ENCODE results near the gene HIPK2. TPM values are rescaled to one million over a fixed set of nuclear protein-coding genes. Genes with fewer than 3 reads are reported as not detected.

Gene HIPK2
- total and polyA plus RNA-seq, 2 of the 4 experiments (the other 2 are of a cell fraction) = 22.0 to 27.1 TPM

DNA sequence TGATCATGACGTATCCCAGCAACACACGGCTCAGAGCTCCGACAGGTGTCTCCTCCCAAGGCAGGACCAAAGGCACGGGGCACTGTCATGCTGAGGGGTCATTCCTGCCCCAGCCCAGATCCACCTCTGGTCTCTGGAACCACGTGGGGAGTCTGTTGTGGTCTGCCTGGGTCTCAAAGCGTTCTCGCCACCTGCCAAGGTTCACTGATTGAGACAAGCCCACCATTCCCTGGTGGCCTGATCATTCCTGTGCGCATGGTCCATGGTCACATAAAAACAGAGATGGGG lies 83.5 kb downstream of the HIPK2 start:
- Histone ChIP-seq H3K4me1 (ENCODE audit: control insufficient read depth, insufficient read depth, low read length) (peaks cover 33% of the 10 kb centered on the region), H3K27ac (ENCODE audit: insufficient read depth, low read length) (peak overlapping the region; percentile 68), H4K8ac (ENCODE audit: low read depth in 2 of 2, low read length in 2 of 2) (peak overlapping the region; percentile 4 to 10; a peak in 1 of 4 replicates), H3K27me3 (ENCODE audit: control insufficient read depth, insufficient read depth, low read length) (no peaks in the 10 kb centered on the region), H3K4me3 (ENCODE audit: insufficient read depth, low read depth, low read length) (no peak overlapping the region), H3K56ac (ENCODE audit: extremely low read depth, insufficient read depth, low read length) (no peak overlapping the region), H3K36me3 (ENCODE audit: control insufficient read depth, insufficient read depth, low read length) (peaks cover 58% of the 10 kb centered on the region), H3K9ac (ENCODE audit: low read depth, low read length) (no peak overlapping the region), H3K23ac (ENCODE audit: low read depth, low read length) (peak overlapping the region; percentile 58), H2BK5ac (ENCODE audit: low read depth, low read length, poor library complexity, severe bottlenecking) (peak overlapping the region; percentile 31), H3K9me1 (ENCODE audit: insufficient read depth, low read length) (peaks cover 38% of the 10 kb centered on the region), H2BK20ac (ENCODE audit: low read depth, low read length) (peak overlapping the region; percentile 5; the same call in 1 of the 2 replicates), H2AK5ac (ENCODE audit: low read depth, low read length) (peak overlapping the region; percentile 52), H3K4me2 (ENCODE audit: low read depth, low read length) (no peak overlapping the region), H2BK15ac (ENCODE audit: low read depth, low read length) (peak overlapping the region; percentile 58; the same call in 1 of the 3 replicates), H3K18ac (ENCODE audit: low read depth, low read length) (0 out of 2 replicates have a peak overlapping the region, but pooled peaks have one; percentile 33), H4K91ac (ENCODE audit: insufficient read depth, low read depth, low read length) (peak overlapping the region; percentile 40; the same call in 1 of the 2 replicates), H2AFZ (replicated peaks; ENCODE audit: low read length, poor library complexity) (no peak overlapping the region), H2AK9ac (replicated peaks; ENCODE audit: low read depth, low read length, poor library complexity) (peak overlapping the region; percentile 20), H3K4ac (ENCODE audit: low read depth, low read length) (peak overlapping the region; percentile 60), H2BK120ac (ENCODE audit: low read depth, low read length) (no peak overlapping the region; the same call in 1 of the 2 replicates), H4K20me1 (ENCODE audit: insufficient read depth, low read length) (peaks cover 90% of the 10 kb centered on the region), H3K9me3 (ENCODE audit: control insufficient read depth, insufficient read depth, low read length) (no peaks in the 10 kb centered on the region), H4K5ac (ENCODE audit: low read depth, low read length) (no peak overlapping the region), H3K14ac (replicated peaks; ENCODE audit: low read depth, low read length) (peak overlapping the region; percentile 56), H3K79me1 (ENCODE audit: low read depth in 1 of 2, low read length in 2 of 2) (peaks cover 68 to 95% of the 10 kb centered on the region in 2 experiments)
- BruUV-seq (replicated peaks) = no TSS peak
- TF ChIP-seq FOS (IDR thresholded peaks at IDR 0.05; ENCODE audit: low read depth, low read length) (no peak), MXI1 (IDR thresholded peaks at IDR 0.05; ENCODE audit: borderline replicate concordance, low read depth, low read length) (no peak), MAZ (IDR thresholded peaks at IDR 0.05; ENCODE audit: borderline replicate concordance, low read depth, low read length) (no peak), CHD1 (IDR thresholded peaks at IDR 0.05; ENCODE audit: low read depth, low read length) (no peak), POLR2A (IDR thresholded peaks at IDR 0.05; ENCODE audit: low read depth, low read length) (no peak), NFE2L2 (IDR thresholded peaks at IDR 0.05; ENCODE audit: low read depth, low read length) (no peak), SMC3 (IDR thresholded peaks at IDR 0.05; ENCODE audit: low read depth, low read length) (no peak), RFX5 (IDR thresholded peaks at IDR 0.05; ENCODE audit: low read depth, low read length) (no peak), MAFK (IDR thresholded peaks at IDR 0.05; ENCODE audit: low read depth, low read length) (no peak), RAD21 (IDR thresholded peaks at IDR 0.05; ENCODE audit: low read length) (no peak), CEBPB (IDR thresholded peaks at IDR 0.05; ENCODE audit: low read depth, low read length) (no peak), RCOR1 (IDR thresholded peaks at IDR 0.05; ENCODE audit: insufficient replicate concordance, low read length) (no peak), BHLHE40 (IDR thresholded peaks at IDR 0.05; ENCODE audit: low read depth, low read length) (no peak)
- TF ChIP-seq, protein P1, sequence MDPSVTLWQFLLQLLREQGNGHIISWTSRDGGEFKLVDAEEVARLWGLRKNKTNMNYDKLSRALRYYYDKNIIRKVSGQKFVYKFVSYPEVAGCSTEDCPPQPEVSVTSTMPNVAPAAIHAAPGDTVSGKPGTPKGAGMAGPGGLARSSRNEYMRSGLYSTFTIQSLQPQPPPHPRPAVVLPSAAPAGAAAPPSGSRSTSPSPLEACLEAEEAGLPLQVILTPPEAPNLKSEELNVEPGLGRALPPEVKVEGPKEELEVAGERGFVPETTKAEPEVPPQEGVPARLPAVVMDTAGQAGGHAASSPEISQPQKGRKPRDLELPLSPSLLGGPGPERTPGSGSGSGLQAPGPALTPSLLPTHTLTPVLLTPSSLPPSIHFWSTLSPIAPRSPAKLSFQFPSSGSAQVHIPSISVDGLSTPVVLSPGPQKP (IDR thresholded peaks at IDR 0.05; ENCODE audit: borderline replicate concordance, low read depth, low read length) = no peak
- TF ChIP-seq, protein P2, sequence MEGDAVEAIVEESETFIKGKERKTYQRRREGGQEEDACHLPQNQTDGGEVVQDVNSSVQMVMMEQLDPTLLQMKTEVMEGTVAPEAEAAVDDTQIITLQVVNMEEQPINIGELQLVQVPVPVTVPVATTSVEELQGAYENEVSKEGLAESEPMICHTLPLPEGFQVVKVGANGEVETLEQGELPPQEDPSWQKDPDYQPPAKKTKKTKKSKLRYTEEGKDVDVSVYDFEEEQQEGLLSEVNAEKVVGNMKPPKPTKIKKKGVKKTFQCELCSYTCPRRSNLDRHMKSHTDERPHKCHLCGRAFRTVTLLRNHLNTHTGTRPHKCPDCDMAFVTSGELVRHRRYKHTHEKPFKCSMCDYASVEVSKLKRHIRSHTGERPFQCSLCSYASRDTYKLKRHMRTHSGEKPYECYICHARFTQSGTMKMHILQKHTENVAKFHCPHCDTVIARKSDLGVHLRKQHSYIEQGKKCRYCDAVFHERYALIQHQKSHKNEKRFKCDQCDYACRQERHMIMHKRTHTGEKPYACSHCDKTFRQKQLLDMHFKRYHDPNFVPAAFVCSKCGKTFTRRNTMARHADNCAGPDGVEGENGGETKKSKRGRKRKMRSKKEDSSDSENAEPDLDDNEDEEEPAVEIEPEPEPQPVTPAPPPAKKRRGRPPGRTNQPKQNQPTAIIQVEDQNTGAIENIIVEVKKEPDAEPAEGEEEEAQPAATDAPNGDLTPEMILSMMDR (conservative IDR thresholded peaks at IDR 0.05; ENCODE audit: low read depth, low read length) = no peak
- dilution Hi-C loops (cut with HindIII; ENCODE audit: low sequenced_read_pairs, unreplicated experiment) = no loop called here
- ATAC-seq (ENCODE audit: low read depth) (no peak), DNase-seq (no peak)
- in situ Hi-C loops (cut with MboI; ENCODE audit: low sequenced_read_pairs) = no loop called here
- intact Hi-C loops (cut with micrococcal nuclease) = no loop called here
- WGBS, 2 experiments (ENCODE audit: extremely low coverage in 2 of 2, insufficient read length in 1 of 2) = 100% methylated on average over 4 of the region's 8 CpGs; no CpG with 5 or more reads in 1 of the 2 experiments
- ChIA-PET POLR2A (ENCODE audit: unreplicated experiment) (no interaction called here), CTCF (interaction anchor here (0.6 kb wide), 1 partner anchor 317 kb away, joined by 5 read pairs; no protein-coding TSS in a partner anchor)

Measured in IMR-90 (cell line).